ENCODE data around the gene GABRB2.
"Not testable (repeated sequence)": the region's sequence is repeated elsewhere in the genome, so short reads cannot be mapped to it uniquely, and the experiment has no call there.

GABRB2 gene

DNA sequence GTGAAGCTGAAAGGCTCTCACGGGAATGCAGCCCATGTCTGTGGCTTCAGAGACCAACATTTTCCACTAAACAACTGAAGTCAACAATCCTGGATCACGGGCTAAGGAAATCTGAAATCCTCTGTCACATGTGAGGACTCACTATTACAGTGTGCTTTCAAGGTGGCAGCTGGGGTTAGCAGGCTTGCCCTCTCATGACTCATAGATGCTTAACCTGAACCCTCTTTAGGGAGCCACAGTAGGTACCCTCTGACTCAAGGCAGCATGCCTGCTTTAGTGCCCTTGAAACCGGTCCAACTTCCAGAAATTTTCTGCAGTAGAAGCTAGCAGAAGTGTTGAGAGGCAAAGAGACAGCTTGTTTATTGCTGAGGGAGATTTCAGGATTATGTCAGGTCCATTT lies 232.5 kb downstream of the GABRB2 start:
- no peak overlapping the region for H3K27ac Mint-ChIP-seq
- no peaks in the 10 kb centered on the region for H3K4me1 Mint-ChIP-seq
- H3K4me3 Mint-ChIP-seq, result no peak overlapping the region
- no peaks in the 10 kb centered on the region for H3K36me3 Mint-ChIP-seq
- peaks cover 3% of the 10 kb centered on the region for H3K9me3 Mint-ChIP-seq
- DNase-seq, result no peak
- CTCF ChIA-PET, result no interaction called here
- no peaks in the 10 kb centered on the region for H3K27me3 Mint-ChIP-seq

GRCh38 chr5:161312882-161313281 lies 233.6 kb downstream of the GABRB2 start:
- Mint-ChIP-seq H3K9me3 (peaks cover 6% of the 10 kb centered on the region), H3K4me3 (no peak overlapping the region), H3K27me3 (no peaks in the 10 kb centered on the region), H3K36me3 (no peaks in the 10 kb centered on the region), H3K27ac (no peak overlapping the region), H3K4me1 (no peaks in the 10 kb centered on the region)
- CTCF ChIA-PET, result no interaction called here
- DNase-seq, result no peak

GRCh38 chr5:161311965-161312364 lies 234.6 kb downstream of the GABRB2 start:
- H3K4me1 Mint-ChIP-seq, result no peaks in the 10 kb centered on the region
- peaks cover 6% of the 10 kb centered on the region for H3K9me3 Mint-ChIP-seq
- H3K27ac Mint-ChIP-seq, result no peak overlapping the region
- CTCF ChIA-PET, result no interaction called here
- no peak overlapping the region for H3K4me3 Mint-ChIP-seq
- no peak for DNase-seq
- H3K36me3 Mint-ChIP-seq, result no peaks in the 10 kb centered on the region
- no peaks in the 10 kb centered on the region for H3K27me3 Mint-ChIP-seq

DNA sequence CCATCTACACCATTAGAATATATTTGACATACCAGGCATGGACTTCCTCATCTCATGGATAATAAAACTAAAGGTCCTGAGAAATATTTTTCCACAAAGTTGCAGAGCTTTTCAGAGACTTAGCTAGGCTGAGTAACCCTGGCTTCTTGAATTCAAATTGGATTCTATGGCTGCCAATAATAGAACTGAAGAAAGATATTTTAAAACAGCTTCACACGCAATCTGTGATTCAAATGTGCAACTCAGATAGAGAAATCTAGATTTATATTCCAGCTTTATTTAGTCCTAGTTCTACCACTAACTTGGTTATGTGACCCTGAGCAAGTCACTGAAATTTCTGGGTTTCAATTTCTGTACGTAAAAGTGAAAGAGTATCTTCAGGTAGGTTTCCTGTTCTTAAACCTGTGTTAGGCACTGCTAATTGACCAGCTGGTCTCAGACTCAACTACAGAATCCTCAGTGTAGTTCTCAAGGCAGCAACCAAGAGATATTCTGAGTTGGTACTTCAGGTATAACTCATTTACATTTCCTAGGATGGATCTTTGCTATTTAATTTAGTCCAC lies 235.3 kb downstream of the GABRB2 start:
- Mint-ChIP-seq H3K36me3 (no peaks in the 10 kb centered on the region), H3K4me1 (no peaks in the 10 kb centered on the region), H3K4me3 (no peak overlapping the region), H3K27me3 (no peaks in the 10 kb centered on the region), H3K9me3 (peaks cover 6% of the 10 kb centered on the region), H3K27ac (no peak overlapping the region)
- DNase-seq, result no peak
- CTCF ChIA-PET, result no interaction called here

DNA sequence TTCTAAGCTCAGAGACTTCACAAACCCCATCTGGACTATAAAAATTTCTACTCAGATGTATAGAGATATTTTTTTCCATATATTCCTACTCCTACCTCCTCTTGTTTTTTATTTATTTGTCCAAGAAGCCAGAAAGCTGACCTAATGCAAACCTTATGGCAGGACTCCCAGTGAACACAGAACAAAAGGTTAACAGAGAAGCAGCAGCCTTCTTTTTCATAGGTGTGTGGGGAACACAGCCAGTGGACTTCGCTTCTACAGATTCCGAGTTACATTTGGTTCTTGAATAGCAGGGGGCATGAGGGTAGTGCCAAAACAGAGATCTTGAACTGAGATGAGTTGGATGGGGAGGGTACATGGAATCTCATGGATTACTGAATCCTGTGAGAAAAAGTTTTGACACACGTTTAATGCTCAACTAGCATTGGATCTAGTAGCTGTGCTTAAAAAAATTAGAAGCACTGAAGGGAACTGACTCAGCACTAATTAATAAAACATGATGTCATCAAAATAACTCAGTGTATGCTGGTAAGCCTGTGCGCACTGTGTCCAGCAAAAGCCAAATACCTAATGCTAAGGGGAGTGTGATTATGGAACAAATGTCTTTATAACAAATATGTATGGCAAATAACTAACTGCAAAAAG lies 240.1 kb downstream of the GABRB2 start:
- CTCF ChIA-PET, result no interaction called here
- Mint-ChIP-seq H3K4me1 (no peaks in the 10 kb centered on the region), H3K27ac (no peak overlapping the region), H3K27me3 (no peaks in the 10 kb centered on the region), H3K9me3 (peaks cover 6% of the 10 kb centered on the region), H3K4me3 (no peak overlapping the region), H3K36me3 (no peaks in the 10 kb centered on the region)
- no peak for DNase-seq

DNA sequence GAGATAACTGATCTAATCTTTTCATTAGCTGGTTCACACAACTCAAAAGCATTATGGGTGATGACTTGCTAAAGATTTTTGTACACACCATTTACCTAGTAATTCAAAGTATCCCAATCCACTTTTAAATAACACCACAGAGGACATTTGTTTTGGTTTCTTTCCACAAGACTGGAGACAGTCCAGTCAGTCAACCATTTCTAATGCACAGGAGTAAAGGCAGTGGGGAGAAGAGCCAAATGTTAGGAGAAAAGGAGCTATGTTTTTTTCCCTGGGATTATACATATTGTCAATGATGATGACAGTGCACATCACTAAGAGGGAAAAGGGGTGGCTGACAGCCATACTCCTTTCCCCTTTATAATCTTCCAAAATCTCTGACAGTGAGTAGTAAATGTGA lies 240.9 kb downstream of the GABRB2 start:
- no peak overlapping the region for H3K27ac Mint-ChIP-seq
- H3K27me3 Mint-ChIP-seq, result no peaks in the 10 kb centered on the region
- no peaks in the 10 kb centered on the region for H3K4me1 Mint-ChIP-seq
- H3K4me3 Mint-ChIP-seq, result no peak overlapping the region
- DNase-seq, result no peak
- H3K9me3 Mint-ChIP-seq, result peaks cover 6% of the 10 kb centered on the region
- CTCF ChIA-PET, result no interaction called here
- no peaks in the 10 kb centered on the region for H3K36me3 Mint-ChIP-seq

GRCh38 chr5:161302559-161302958 lies 244.0 kb downstream of the GABRB2 start:
- H3K27me3 Mint-ChIP-seq, result no peaks in the 10 kb centered on the region
- no peaks in the 10 kb centered on the region for H3K9me3 Mint-ChIP-seq
- H3K4me3 Mint-ChIP-seq, result no peak overlapping the region
- no peaks in the 10 kb centered on the region for H3K4me1 Mint-ChIP-seq
- DNase-seq, result no peak
- H3K36me3 Mint-ChIP-seq, result no peaks in the 10 kb centered on the region
- H3K27ac Mint-ChIP-seq, result no peak overlapping the region
- CTCF ChIA-PET, result no interaction called here

DNA sequence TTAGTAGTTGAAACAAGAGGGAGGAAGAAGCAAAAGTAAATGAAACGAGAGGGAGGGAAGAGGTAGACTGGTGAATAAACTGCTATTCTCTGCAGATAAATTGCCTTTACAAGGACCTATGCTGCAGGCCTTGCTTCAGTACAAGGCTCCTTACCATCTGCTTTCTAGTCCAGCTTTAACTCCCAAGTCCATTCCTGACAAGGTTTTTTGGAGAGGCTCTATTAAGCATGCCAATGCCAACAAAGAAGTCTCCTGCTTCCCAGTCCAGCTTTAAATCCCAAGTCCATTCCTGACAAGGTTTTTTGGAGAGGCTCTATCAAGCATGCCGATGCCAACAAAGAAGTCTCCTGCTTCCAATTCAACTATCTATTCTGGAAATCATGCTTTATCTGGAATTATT lies 244.9 kb downstream of the GABRB2 start:
- no peak for DNase-seq
- CTCF ChIA-PET, result no interaction called here
- H3K4me3 Mint-ChIP-seq, result no peak overlapping the region
- peaks cover 2% of the 10 kb centered on the region for H3K9me3 Mint-ChIP-seq
- H3K36me3 Mint-ChIP-seq, result no peaks in the 10 kb centered on the region
- H3K4me1 Mint-ChIP-seq, result no peaks in the 10 kb centered on the region
- no peaks in the 10 kb centered on the region for H3K27me3 Mint-ChIP-seq
- no peak overlapping the region for H3K27ac Mint-ChIP-seq

DNA sequence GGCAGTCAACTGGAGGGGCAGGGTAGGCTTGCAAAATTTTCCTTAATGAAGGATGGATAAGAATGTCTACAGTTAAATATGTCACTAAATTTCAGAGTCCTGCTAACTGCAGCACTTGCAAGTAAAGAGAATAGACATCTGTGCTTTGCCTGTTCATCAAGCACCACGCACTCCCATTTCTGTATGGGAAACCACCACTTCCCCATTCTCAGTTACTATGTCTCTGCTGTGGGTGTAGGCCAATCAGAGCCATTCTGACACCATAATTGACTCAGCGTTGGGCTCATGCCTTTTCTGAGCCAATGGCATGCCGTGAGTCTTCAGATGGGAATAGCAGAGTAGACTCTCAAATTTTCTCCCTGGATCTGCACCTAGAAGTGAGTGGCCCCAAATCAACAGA lies 247.5 kb downstream of the GABRB2 start:
- H3K27me3 Mint-ChIP-seq, result no peaks in the 10 kb centered on the region
- CTCF ChIA-PET, result no interaction called here
- peaks cover 2% of the 10 kb centered on the region for H3K9me3 Mint-ChIP-seq
- H3K27ac Mint-ChIP-seq, result no peak overlapping the region
- H3K4me1 Mint-ChIP-seq, result no peaks in the 10 kb centered on the region
- H3K36me3 Mint-ChIP-seq, result no peaks in the 10 kb centered on the region
- no peak overlapping the region for H3K4me3 Mint-ChIP-seq
- DNase-seq, result no peak

GRCh38 chr5:161297388-161297787 lies 249.1 kb downstream of the GABRB2 start:
- H3K4me1 Mint-ChIP-seq, H3K4me3 Mint-ChIP-seq, H3K36me3 Mint-ChIP-seq, H3K27ac Mint-ChIP-seq, H3K27me3 Mint-ChIP-seq, CTCF ChIA-PET, H3K9me3 Mint-ChIP-seq, DNase-seq: not testable (repeated sequence)

DNA sequence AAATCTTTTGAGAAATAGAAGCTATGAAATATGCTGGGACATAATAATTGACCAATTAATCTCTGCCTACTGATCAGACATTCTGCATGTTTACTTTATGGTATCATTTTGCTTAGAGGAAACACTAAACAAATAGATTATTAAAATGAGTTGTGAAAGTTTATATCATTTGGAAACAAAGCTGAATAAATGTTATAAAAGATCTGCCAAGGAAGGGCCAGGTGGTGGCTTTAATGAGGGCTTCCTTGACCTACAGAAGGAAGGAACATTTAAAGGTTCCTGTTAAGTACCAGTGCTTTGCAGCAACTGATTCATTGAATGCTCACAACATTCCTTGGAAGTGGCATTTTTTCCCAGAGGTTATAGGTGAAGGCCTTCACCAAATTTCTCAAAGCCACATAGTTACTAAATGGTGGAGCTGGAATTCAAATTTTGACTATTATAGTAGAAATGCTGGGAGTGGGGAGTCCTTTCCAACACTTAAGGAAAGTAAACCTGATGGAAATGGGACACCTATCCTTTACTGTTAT lies 250.7 kb downstream of the GABRB2 start:
- CTCF ChIA-PET, result no interaction called here
- peaks cover 2% of the 10 kb centered on the region for H3K9me3 Mint-ChIP-seq
- H3K36me3 Mint-ChIP-seq, result no peaks in the 10 kb centered on the region
- H3K4me1 Mint-ChIP-seq, result no peaks in the 10 kb centered on the region
- DNase-seq, result no peak
- no peak overlapping the region for H3K4me3 Mint-ChIP-seq
- H3K27ac Mint-ChIP-seq, result no peak overlapping the region
- H3K27me3 Mint-ChIP-seq, result no peaks in the 10 kb centered on the region

DNA sequence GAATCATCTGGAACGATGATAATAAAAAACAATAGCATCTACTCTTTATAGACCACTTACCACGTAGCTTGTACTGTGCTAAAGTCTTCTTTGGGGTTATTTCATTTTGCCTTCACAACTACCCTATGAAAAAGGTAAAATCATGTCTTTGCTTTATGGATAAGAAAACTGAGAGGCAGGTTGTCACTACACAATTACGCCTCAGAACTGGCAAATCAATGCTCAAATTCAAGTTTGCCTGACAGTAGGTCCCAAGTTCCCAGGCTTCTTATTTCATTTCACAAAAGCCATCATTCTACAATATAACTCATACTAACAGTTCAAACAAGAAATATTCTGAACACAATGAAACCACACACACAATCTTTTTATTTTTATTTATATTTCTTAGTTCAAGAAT lies 258.5 kb downstream of the GABRB2 start:
- Mint-ChIP-seq H3K36me3 (no peaks in the 10 kb centered on the region), H3K4me3 (no peak overlapping the region), H3K27ac (no peak overlapping the region), H3K27me3 (no peaks in the 10 kb centered on the region), H3K4me1 (no peaks in the 10 kb centered on the region), H3K9me3 (no peaks in the 10 kb centered on the region)
- CTCF ChIA-PET, result no interaction called here
- DNase-seq, result no peak

DNA sequence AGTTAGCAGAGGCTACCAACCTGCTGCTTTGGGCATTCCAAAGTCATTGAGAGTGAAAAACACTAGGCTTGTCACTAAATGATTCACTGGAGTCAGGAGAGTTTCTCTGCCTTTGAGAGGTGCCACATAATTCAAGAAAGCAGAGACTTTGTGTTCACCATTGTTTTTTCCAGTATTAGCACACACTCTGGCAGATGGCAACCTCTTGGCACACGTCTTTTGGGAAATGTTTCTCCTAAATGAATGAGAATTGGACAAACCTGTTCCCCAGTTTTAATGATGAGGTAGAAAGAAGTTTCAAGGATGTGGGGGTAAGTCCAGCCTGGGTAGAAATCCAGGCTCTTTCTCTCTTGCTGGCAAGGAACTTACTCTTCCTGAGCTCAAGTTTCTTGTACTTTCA lies 259.1 kb downstream of the GABRB2 start:
- CTCF ChIA-PET, result no interaction called here
- H3K36me3 Mint-ChIP-seq, result no peaks in the 10 kb centered on the region
- no peak overlapping the region for H3K4me3 Mint-ChIP-seq
- H3K4me1 Mint-ChIP-seq, result no peaks in the 10 kb centered on the region
- DNase-seq, result no peak
- no peaks in the 10 kb centered on the region for H3K27me3 Mint-ChIP-seq
- H3K9me3 Mint-ChIP-seq, result no peaks in the 10 kb centered on the region
- no peak overlapping the region for H3K27ac Mint-ChIP-seq

DNA sequence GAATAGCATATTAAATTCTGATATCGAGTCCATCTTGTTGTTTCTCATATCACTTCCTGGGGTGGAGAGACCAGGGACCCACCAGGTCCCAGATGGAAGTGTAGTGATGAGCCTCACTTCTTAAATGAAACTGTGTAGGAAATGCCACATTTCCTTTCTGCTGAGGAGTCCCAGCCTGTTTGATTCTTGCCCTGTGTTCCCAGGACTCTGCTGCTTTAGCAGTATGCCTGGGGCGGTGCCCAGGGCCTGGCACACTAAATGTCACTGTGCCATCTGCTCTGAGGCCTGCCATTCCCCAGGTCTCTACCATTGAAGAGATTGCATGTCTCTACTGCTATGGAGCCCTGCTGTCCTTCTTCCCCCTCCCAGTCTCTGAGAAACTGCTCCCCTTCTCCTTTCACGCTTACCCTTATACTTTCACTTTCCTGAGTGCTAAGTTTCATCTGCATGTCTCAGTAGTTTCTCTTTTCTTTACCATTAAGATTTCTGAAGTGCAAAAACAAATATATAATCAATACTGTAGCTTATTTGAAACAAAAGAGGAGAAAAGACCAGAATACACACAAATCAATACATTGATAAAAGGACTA lies 260.4 kb downstream of the GABRB2 start:
- Mint-ChIP-seq H3K27ac (no peak overlapping the region), H3K36me3 (no peaks in the 10 kb centered on the region), H3K9me3 (no peaks in the 10 kb centered on the region), H3K4me3 (no peak overlapping the region), H3K27me3 (no peaks in the 10 kb centered on the region), H3K4me1 (no peaks in the 10 kb centered on the region)
- CTCF ChIA-PET, result no interaction called here
- no peak for DNase-seq

GRCh38 chr5:161284445-161284844 lies 262.1 kb downstream of the GABRB2 start:
- DNase-seq, result no peak
- no peaks in the 10 kb centered on the region for H3K27me3 Mint-ChIP-seq
- CTCF ChIA-PET, result no interaction called here

More at GRCh38 chr5:161284445-161284844, 262.1 kb downstream of the GABRB2 start:
- no peaks in the 10 kb centered on the region for H3K36me3 Mint-ChIP-seq
- H3K4me3 Mint-ChIP-seq, result no peak overlapping the region
- no peak overlapping the region for H3K27ac Mint-ChIP-seq
- H3K9me3 Mint-ChIP-seq, result peaks cover 5% of the 10 kb centered on the region
- no peaks in the 10 kb centered on the region for H3K4me1 Mint-ChIP-seq
